SK-N-SH (cell line): ENCODE results near the gene CCDC192. TPM values are rescaled to one million over a fixed set of nuclear protein-coding genes. Genes with fewer than 3 reads are reported as not detected.

Experiments used
- CTCF ChIA-PET: fragments of 300-600, 350-600 bp; formaldehyde crosslinking; extraction: SDS; loops from one replicate; lab custom pipeline; 2021; lab: Yijun Ruan, JAX
- POLR2A ChIA-PET: fragments of 350-600 bp; sonication (Branson Sonifier 250); formaldehyde crosslinking; extraction: SDS; loops from one replicate; lab custom pipeline; 2020; ENCODE audit warnings: antibody characterized with exemption, inconsistent platforms; lab: Yijun Ruan, JAX
- DNase-seq: peaks from one replicate; pipeline ENCODE4 v3.0.0; 2012
- H2AFZ ChIP-seq: fragments of 200-600 bp; sonication (generic); 2 replicates; pipeline ENCODE4 v1.8.1; 2016; ENCODE audit warnings: antibody characterized with exemption, mild to moderate bottlenecking, low read depth
- H3F3A ChIP-seq: fragments of 200-600 bp; sonication (generic); replicated peaks from 2 replicates; pipeline ENCODE3; 2016; ENCODE audit warnings: antibody characterized with exemption, mild to moderate bottlenecking; ENCODE audit not compliant: insufficient read depth
- H3K27ac ChIP-seq, 2 experiments: fragments of 200-500 bp in 1 of 2; fragments of 200-600 bp in 1 of 2; sonication (Bioruptor generic) in 1 of 2; sonication (generic), shearing (Covaris generic) in 1 of 2; 2 replicates each; pipeline versions ENCODE4 v1.5.1 to v1.6.1; 2014 to 2016; ENCODE audit warnings: low read depth in 2 of 2, inconsistent platforms in 1 of 2, low read length in 1 of 2, mild to moderate bottlenecking in 1 of 2, mixed read lengths in 1 of 2
- H3K27me3 ChIP-seq: fragments of 200-600 bp; sonication (generic), shearing (Covaris generic); 2 replicates; pipeline ENCODE4 v1.6.1; 2016; ENCODE audit warnings: mixed run types; ENCODE audit not compliant: insufficient read depth
- H3K36me3 ChIP-seq, 2 experiments: fragments of 200-500 bp in 1 of 2; fragments of 200-600 bp in 1 of 2; sonication (Bioruptor generic) in 1 of 2; sonication (generic) in 1 of 2; replicated peaks in 1 of 2; 2 replicates each; pipeline versions ENCODE3 to v1.5.1; 2014 to 2016; ENCODE audit warnings: low read length in 1 of 2, mild to moderate bottlenecking in 1 of 2; ENCODE audit not compliant: insufficient read depth in 2 of 2, control insufficient read depth in 1 of 2
- H3K4me1 ChIP-seq, 2 experiments: fragments of 200-500 bp in 1 of 2; fragments of 200-600 bp in 1 of 2; sonication (Bioruptor generic) in 1 of 2; sonication (generic), shearing (Covaris generic) in 1 of 2; 2 replicates each; pipeline versions ENCODE4 v1.5.1 to v1.6.1; 2014 to 2016; ENCODE audit warnings: low read depth in 1 of 2, low read length in 1 of 2, mixed run types in 1 of 2; ENCODE audit not compliant: insufficient read depth in 2 of 2, control insufficient read depth in 1 of 2
- H3K4me2 ChIP-seq: fragments of 200-600 bp; sonication (generic), shearing (Covaris generic); 2 replicates; pipeline ENCODE4 v1.6.1; 2017; ENCODE audit warnings: mixed run types
- H3K4me3 ChIP-seq, 2 experiments: fragments of 200-500 bp in 1 of 2; fragments of 200-600 bp in 1 of 2; sonication (Bioruptor generic) in 1 of 2; sonication (generic), shearing (Covaris generic) in 1 of 2; 2 replicates each; pipeline versions ENCODE4 v1.5.1 to v1.8.1; 2014 to 2016; ENCODE audit warnings: low read depth in 2 of 2, inconsistent platforms in 1 of 2, low read length in 1 of 2, mild to moderate bottlenecking in 1 of 2, mixed read lengths in 1 of 2, moderate library complexity in 1 of 2
- H3K79me2 ChIP-seq: fragments of 200-600 bp; sonication (generic); 2 replicates; pipeline ENCODE4 v1.8.1; 2017; ENCODE audit warnings: mild to moderate bottlenecking; ENCODE audit not compliant: insufficient read depth
- H3K9ac ChIP-seq: fragments of 200-600 bp; sonication (generic); 2 replicates; pipeline ENCODE4 v1.6.1; 2017; ENCODE audit warnings: mixed run types
- H3K9me2 ChIP-seq: fragments of 200-600 bp; sonication (generic); 2 replicates; pipeline ENCODE4 v1.6.1; 2017; ENCODE audit warnings: mixed run types
- H3K9me3 ChIP-seq: fragments of 200-600 bp; sonication (generic); 2 replicates; pipeline ENCODE4 v1.6.1; 2017; ENCODE audit warnings: mixed run types, mild to moderate bottlenecking, moderate library complexity
- H4K20me1 ChIP-seq: fragments of 200-600 bp; sonication (generic); 2 replicates; pipeline ENCODE4 v1.6.1; 2017; ENCODE audit warnings: mild to moderate bottlenecking, mixed run types; ENCODE audit not compliant: insufficient read depth
- CTCF ChIP-seq: fragments of 200-600 bp; sonication (generic); IDR thresholded peaks from 2 replicates; pipeline ENCODE4 v1.6.1; 2017; ENCODE audit warnings: antibody characterized with exemption, mild to moderate bottlenecking, moderate library complexity
- EP300 ChIP-seq, 2 experiments: IDR thresholded peaks; 2 replicates each; pipeline versions ENCODE4 v1.4.0 to v1.6.1; 2012; ENCODE audit warnings: borderline replicate concordance in 1 of 2, low read depth in 1 of 2, low read length in 1 of 2
- FOXM1 ChIP-seq: IDR thresholded peaks from 2 replicates; pipeline ENCODE4 v1.4.0; 2012; ENCODE audit warnings: low read depth, mild to moderate bottlenecking
- IRF3 ChIP-seq: fragments of 150-350 bp; IDR thresholded peaks from 2 replicates; pipeline ENCODE4 v1.6.1; 2016; ENCODE audit warnings: mild to moderate bottlenecking, low read depth, low read length
- RAD21 ChIP-seq: IDR thresholded peaks from 2 replicates; pipeline ENCODE4 v1.6.1; 2012; ENCODE audit warnings: mild to moderate bottlenecking, low read length
- RXRA ChIP-seq: IDR thresholded peaks from 2 replicates; pipeline ENCODE4 v1.4.0; 2012; ENCODE audit warnings: low read depth, mild to moderate bottlenecking, borderline replicate concordance
- SIN3A ChIP-seq: IDR thresholded peaks from 2 replicates; pipeline ENCODE4 v1.6.1; 2012; ENCODE audit warnings: low read depth, mild to moderate bottlenecking, low read length, moderate library complexity, borderline replicate concordance
- SMC3 ChIP-seq: IDR thresholded peaks from 2 replicates; pipeline ENCODE4 v1.6.1; 2012; ENCODE audit warnings: low read depth, low read length, improper control_type of control experiment
- TAF1 ChIP-seq: IDR thresholded peaks from 2 replicates; pipeline ENCODE4 v1.6.1; 2012; ENCODE audit warnings: low read depth, mild to moderate bottlenecking, low read length, moderate library complexity, borderline replicate concordance
- WGBS: methylation state at CpG from one replicate; pipeline ENCODE4 v1.1.6; 2017; ENCODE audit warnings: low lambda C conversion rate; 5-methylcytosine and 5-hydroxymethylcytosine counted together
- polyA plus RNA-seq, 3 experiments: library from polyadenylated mRNA; depleted of rRNA; stranded (reverse); fragments of >200 nt; gene quantifications; 2 replicates each; pipeline ENCODE4 v1.2.3, GENCODE V29; 2012

CCDC192 gene
- polyA plus RNA-seq, 1 of the 3 experiments (the other 2 are of a cell fraction): not detected

GRCh38 chr5:127985811-127986325 is 282.7 kb downstream of the CCDC192 start (continued):
- TF ChIP-seq CTCF: no peak
- no peak for TF ChIP-seq IRF3
- no peak for TF ChIP-seq SMC3
- TF ChIP-seq RXRA: no peak
- TF ChIP-seq FOXM1: no peak

- no peaks in the 10 kb centered on the region for H3K9me2 ChIP-seq
- no peak for TF ChIP-seq TAF1
- no peak for TF ChIP-seq EP300 (IDR thresholded peaks at IDR 0.05; ENCODE audit: borderline replicate concordance in 1 of 2, low read depth in 1 of 2, low read length in 1 of 2)
- TF ChIP-seq RAD21: no peak
- TF ChIP-seq SIN3A: no peak
- TF ChIP-seq SMC3: no peak
- TF ChIP-seq, all 33 proteins: peak for 0
- Histone ChIP-seq H3K27me3 (no peaks in the 10 kb centered on the region), H3F3A (peaks cover 18% of the 10 kb centered on the region), H3K27ac (peak overlapping the region; percentile 79 to 84), H3K4me1 (peaks cover 7 to 13% of the 10 kb centered on the region in 2 experiments; a peak in 3 of 4 replicates), H3K9ac (no peak overlapping the region), H3K36me3 (peaks cover 0 to 2% of the 10 kb centered on the region in 2 experiments), H3K4me3 (no peak overlapping the region), H3K79me2 (0 out of 2 replicates have a peak, but pooled peaks cover 8% of the 10 kb centered on the region), H2AFZ (no peak overlapping the region), H3K4me2 (peak overlapping the region; percentile 55), H4K20me1 (no peaks in the 10 kb centered on the region), H3K9me3 (no peaks in the 10 kb centered on the region)
- ChIA-PET POLR2A (no interaction called here), CTCF (interaction anchor here (1.0 to 1.4 kb wide), 2 partner anchors 14 to 96 kb away, joined by 3 to 6 read pairs; no protein-coding TSS in a partner anchor)
- 79% methylated on average over 2 of the region's 2 CpGs for WGBS
- DNase-seq: no peak
These were observed 284.4 kb downstream of the CCDC192 start for GRCh38 chr5:127987354-127988145.
